ENCODE measurements around the gene HECTD4.
"Not testable (repeated sequence)": the region's sequence is repeated elsewhere in the genome, so short reads cannot be mapped to it uniquely, and the experiment has no call there.

Gene HECTD4

GRCh38 chr12:112112409-112113133, 269.7 kb downstream of the HECTD4 start:
- DNase-seq = no peak

GRCh38 chr12:112111931-112112330, 270.3 kb downstream of the HECTD4 start:
- no peak for DNase-seq

DNA sequence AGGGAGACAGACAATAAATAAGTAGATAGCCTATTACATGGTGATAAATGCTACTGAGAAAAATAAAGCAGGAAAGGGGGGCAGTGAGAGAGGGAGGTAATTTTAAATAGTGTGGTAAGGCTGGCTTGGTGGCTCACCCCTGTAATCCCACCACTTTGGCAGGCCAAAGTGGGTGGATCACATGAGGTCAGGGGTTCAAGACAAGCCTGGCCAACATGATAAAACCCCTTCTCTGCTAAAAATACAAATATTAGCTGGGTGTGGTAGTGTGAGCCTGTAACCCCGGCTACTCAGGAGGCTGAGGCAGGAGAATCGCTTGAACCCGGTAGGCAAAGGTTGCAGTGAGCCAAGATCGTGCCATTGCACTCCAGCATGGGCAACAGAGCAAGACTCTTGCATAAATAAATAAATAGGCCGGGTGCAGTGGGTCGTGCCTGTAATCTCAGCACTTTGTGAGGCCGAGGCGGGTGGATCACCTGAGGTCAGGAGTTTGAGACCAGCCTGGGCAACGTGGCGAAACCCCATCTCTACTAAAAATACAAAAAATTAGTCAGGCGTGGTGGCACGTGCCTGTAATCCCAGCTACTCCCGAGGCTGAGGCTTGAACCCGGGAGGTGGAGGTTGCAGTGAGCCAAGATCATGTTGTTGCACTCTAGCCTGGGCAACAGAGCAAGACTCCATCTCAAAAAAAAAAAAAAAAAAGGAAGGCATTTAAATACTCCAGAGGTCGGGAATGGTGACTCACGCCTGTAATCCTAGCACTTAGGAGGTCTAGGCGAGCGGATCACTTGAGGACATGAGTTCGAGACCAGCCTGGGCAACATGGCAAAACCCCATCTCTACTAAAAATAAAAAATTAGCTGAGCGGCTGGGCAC, 271.2 kb downstream of the HECTD4 start:
- not testable (repeated sequence) for DNase-seq
